GM12801 (cell line): Measurements from ENCODE around the gene TRABD2B.

Experiments used
- TF ChIP-seq, protein P1 (sequence below): IDR thresholded peaks from one replicate; pipeline ENCODE4 v1.5.1; 2011; ENCODE audit warnings: control low read depth; ENCODE audit not compliant: insufficient read length; ENCODE audit errors: extremely low read depth

The TRABD2B gene

DNA sequence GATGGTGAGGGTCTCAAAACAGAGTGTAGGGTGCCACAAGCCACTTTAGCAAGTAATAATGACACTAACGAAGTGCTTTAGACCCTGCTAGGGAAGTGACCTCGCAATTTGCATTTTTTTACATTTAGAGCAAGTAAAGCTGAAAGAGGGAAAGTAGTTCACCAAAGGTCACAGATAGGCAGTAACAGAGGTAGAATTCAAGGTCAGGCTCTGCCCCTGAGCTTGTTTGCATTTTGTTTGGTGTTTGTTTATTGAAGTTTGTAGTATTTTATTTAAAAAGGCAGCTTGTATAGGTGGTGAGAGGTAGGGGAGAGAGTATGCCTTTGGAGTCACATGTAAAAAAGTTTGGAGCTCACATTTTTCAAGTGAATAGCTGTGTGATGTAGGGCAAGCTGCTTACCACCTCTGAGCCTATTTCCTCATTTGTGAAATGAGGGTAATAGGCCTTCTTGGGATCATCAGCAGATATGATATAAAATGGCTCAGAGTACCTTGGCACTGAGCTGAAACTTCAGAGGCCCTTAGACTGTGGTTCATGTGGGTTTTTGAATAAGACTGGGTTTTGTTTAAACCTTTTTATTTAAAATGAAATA lies 142.5 kb downstream of the TRABD2B start:
- TF ChIP-seq, protein P1, sequence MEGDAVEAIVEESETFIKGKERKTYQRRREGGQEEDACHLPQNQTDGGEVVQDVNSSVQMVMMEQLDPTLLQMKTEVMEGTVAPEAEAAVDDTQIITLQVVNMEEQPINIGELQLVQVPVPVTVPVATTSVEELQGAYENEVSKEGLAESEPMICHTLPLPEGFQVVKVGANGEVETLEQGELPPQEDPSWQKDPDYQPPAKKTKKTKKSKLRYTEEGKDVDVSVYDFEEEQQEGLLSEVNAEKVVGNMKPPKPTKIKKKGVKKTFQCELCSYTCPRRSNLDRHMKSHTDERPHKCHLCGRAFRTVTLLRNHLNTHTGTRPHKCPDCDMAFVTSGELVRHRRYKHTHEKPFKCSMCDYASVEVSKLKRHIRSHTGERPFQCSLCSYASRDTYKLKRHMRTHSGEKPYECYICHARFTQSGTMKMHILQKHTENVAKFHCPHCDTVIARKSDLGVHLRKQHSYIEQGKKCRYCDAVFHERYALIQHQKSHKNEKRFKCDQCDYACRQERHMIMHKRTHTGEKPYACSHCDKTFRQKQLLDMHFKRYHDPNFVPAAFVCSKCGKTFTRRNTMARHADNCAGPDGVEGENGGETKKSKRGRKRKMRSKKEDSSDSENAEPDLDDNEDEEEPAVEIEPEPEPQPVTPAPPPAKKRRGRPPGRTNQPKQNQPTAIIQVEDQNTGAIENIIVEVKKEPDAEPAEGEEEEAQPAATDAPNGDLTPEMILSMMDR: no peak

DNA sequence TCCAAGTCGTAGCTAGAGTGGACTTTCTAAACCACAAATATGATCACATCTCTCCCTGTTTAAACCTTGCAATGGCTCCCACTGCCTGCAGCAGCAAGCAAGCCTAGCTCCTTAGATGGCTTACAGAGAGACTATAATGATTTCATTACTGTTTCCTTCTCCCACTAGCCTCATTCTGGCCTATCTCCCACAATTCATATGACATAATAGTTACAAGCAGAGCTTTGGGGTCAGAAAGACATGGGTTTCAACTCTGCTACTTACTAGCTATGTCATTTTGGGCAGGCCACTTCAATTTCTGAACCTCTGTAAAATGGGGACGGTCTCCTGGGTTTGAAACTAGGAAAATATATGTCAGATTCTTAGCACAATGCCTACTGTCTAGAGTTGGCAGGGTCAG lies 143.3 kb downstream of the TRABD2B start:
- TF ChIP-seq, protein P1: no peak

DNA sequence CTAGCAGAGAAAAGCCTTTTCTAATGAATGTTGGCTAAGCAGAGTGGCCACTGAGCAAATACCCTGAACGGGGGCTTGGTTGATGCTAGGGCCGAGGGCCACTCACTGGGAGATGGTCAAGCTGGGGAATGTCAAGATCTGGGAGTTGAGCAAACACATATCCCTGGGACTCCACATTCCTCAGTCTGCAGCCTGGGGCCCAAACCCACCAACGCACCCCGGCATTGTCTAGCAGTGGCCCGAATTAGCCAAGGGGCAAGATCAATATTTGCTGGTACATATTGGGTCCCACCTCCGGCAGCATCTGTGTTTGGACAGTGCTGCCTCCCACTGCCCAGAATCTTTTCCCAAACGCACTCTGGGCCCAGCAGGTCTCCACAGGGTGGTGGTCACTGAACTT lies 144.1 kb downstream of the TRABD2B start:
- TF ChIP-seq, protein P1: no peak

DNA sequence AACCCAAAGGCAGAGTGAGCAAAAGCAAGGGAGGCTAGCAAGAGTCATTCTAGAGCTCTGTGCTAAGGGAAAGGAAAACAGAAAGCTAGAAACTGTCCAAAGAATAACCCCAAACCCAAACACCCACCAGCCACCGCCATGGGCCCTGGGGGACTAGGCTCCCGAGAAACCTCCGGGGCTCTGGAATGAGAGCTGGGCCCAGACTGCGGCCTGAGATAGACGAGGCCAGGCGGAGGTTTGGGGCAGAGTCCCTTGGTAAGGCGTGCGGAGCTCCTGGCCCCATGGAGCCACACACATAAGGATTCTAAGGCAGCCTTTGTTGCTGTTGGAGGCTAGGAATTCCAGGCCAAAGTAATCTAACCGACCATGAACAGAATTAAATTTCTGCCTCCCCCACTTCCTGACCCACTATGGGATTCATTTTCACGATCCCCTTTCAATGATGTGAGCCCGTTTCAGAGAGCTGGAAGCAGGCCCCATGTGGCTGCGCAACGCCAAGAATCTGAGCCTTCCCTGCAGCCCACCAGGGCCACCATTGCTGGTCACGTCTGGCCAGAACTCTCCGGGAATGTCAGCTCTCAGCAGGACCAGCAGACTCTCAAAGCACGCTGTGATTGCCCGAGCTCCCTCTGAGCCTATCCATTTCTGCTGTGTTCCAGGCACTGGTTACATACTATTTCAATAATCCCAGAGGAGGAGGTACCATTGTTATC lies 145.0 kb downstream of the TRABD2B start:
- TF ChIP-seq, protein P1: no peak

DNA sequence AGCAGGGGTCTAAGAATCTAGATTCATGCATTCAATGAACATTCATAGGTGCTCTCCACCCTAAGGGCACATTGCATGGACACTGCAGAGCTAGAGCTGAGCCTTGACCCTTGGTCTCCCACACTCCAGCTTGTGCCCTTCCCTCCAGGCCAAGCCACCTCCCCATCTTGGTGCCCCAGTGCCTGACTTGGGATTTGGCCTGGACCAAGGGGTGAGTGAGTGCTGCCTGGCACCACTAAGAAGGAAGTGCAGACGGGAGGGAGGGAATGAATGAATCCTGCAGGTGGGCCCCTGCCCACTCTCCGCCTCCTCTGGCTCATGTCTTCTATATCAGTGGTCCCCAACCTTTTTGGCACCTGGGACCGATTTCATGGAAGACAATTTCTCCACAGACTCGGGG lies 146.7 kb downstream of the TRABD2B start:
- TF ChIP-seq, protein P1: no peak

DNA sequence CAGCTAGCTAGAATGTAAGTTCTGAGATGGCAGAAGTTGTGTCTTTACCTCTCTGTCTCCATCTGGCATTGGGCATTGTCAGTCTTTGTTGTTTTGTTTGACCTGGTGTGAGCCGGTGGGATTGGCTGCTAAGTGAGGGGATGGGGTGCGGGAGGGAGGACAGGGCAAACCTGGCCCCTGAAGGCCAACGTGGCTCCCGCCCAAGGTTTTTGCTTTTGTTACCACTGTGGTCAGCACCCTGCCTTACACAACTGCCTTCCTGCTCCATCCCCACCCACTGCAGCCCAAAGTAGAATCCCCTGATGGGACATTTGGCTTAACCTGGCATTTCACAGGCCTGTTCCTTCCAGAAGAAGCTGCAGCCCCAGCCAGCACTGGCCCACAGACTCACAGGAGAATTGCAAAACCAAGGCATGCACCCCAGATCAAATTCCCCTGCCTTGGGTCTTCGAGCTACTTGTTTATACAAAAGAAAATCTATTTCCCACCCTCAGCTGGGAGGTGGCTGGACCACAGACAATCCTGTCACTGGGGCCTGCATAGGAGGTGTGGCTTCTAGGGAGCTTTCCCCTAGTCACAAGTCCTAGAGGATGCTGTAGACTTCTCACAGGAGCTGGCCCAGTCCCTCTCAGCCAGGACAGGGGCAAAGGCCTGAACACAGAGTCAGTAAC lies 147.5 kb downstream of the TRABD2B start:
- TF ChIP-seq, protein P1: no peak

DNA sequence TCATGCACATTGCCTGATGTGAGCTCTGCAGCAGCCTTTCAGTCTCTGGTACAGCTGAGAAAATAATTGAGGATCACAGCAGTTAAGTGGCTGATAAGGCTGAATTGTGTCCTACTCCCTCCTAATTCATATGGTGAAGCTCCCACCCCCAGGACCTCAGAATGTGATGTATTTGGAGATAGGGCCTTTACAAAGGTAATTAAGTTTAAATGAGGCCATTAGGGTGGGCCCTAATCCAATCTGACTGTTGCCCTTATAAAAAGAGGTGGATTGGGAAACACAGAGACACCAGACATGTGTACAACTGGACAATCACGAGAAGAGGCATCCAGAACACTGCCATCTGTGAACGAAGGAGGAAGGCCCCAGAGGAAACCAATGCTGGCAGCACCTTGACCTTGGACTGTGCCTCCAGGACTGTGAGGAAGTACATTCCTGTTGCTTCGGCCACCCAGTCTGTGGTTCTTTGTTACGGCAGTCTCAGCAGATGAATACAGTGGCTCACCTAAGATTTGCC lies 148.1 kb downstream of the TRABD2B start:
- TF ChIP-seq, protein P1: no peak
